Activated T-helper 17 cell treated with anti-CD3 and anti-CD28 coated beads, Interleukin-2, amount 50 U/mL, for 72 hours (primary cell): ENCODE results near the gene OLFML3. TPM values are rescaled to one million over a fixed set of nuclear protein-coding genes. Genes with fewer than 3 reads are reported as not detected.

ENCODE experiments used
- ATAC-seq: fragments of 150-1000 bp; cut with Tn5 transposase; replicated peaks from 2 replicates; pipeline ENCODE4 v1.10.0; 2021; ENCODE audit warnings: mild to moderate bottlenecking, moderate library complexity
- H3K27ac Mint-ChIP-seq: one replicate; pipeline ENCODE4 v1.8.0; 2022; ENCODE audit warnings: mixed read lengths
- H3K27me3 Mint-ChIP-seq: one replicate; pipeline ENCODE4 v1.8.0; 2022; ENCODE audit warnings: mixed read lengths
- H3K36me3 Mint-ChIP-seq: one replicate; pipeline ENCODE4 v1.8.0; 2022; ENCODE audit warnings: low read depth, mild to moderate bottlenecking, mixed read lengths
- H3K4me1 Mint-ChIP-seq: one replicate; pipeline ENCODE4 v1.8.0; 2022; ENCODE audit warnings: mixed read lengths
- H3K4me3 Mint-ChIP-seq: one replicate; pipeline ENCODE4 v1.8.0; 2022; ENCODE audit warnings: mild to moderate bottlenecking, mixed read lengths
- H3K9me3 Mint-ChIP-seq: one replicate; pipeline ENCODE4 v1.8.0; 2022; ENCODE audit warnings: mixed read lengths
- total RNA-seq, 2 donors: library from RNA; stranded (reverse); gene quantifications; one replicate each; pipeline ENCODE4 v1.2.3, GENCODE V29; 2022

OLFML3 gene, protein sequence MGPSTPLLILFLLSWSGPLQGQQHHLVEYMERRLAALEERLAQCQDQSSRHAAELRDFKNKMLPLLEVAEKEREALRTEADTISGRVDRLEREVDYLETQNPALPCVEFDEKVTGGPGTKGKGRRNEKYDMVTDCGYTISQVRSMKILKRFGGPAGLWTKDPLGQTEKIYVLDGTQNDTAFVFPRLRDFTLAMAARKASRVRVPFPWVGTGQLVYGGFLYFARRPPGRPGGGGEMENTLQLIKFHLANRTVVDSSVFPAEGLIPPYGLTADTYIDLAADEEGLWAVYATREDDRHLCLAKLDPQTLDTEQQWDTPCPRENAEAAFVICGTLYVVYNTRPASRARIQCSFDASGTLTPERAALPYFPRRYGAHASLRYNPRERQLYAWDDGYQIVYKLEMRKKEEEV
- total RNA-seq: under 1 TPM; 0.13 to 0.40 TPM

GRCh38 chr1:113978863-113979702, at the start of gene OLFML3:
TSS of gene OLFML3 (plus strand) at chr1:113979474. CDS start at chr1:113979517, 43 bp downstream.
- Mint-ChIP-seq H3K27ac (peak within 1 kb of the TSS; percentile 70), H3K4me3 (no peak within 1 kb of the TSS), H3K9me3 (no peaks in the 10 kb centered on the region), H3K36me3 (peaks cover 28% of the 10 kb centered on the region), H3K27me3 (no peaks in the 10 kb centered on the region), H3K4me1 (peaks cover 25% of the 10 kb centered on the region)
- peak; percentile 43 for ATAC-seq

- Mint-ChIP-seq H3K4me1 (peaks cover 45% of the 10 kb centered on the region), H3K9me3 (no peaks in the 10 kb centered on the region), H3K4me3 (peak overlapping the region; percentile 89), H3K27ac (peak overlapping the region; percentile 99), H3K36me3 (peaks cover 51% of the 10 kb centered on the region), H3K27me3 (no peaks in the 10 kb centered on the region)
- peak; percentile 38 for ATAC-seq
These were observed 49.4 kb upstream of the OLFML3 start for GRCh38 chr1:113929750-113930498.

GRCh38 chr1:113930499-113931161, 48.6 kb upstream of the OLFML3 start:
- Mint-ChIP-seq H3K9me3 (no peaks in the 10 kb centered on the region), H3K4me1 (peaks cover 51% of the 10 kb centered on the region), H3K36me3 (peaks cover 56% of the 10 kb centered on the region)

GRCh38 chr1:113931451-113931851, 47.8 kb upstream of the OLFML3 start:
- H3K4me1 Mint-ChIP-seq: peaks cover 53% of the 10 kb centered on the region
- no peaks in the 10 kb centered on the region for H3K27me3 Mint-ChIP-seq
- H3K9me3 Mint-ChIP-seq: no peaks in the 10 kb centered on the region
- no peak for ATAC-seq
- peak overlapping the region; percentile 99 for H3K27ac Mint-ChIP-seq
- H3K36me3 Mint-ChIP-seq: peaks cover 58% of the 10 kb centered on the region
- H3K4me3 Mint-ChIP-seq: peak overlapping the region; percentile 89

More at GRCh38 chr1:113930499-113931161, 48.6 kb upstream of the OLFML3 start:
- peak; percentile 72 for ATAC-seq
- H3K4me3 Mint-ChIP-seq: peak overlapping the region; percentile 89
- H3K27me3 Mint-ChIP-seq: no peaks in the 10 kb centered on the region
- H3K27ac Mint-ChIP-seq: peak overlapping the region; percentile 99

DNA sequence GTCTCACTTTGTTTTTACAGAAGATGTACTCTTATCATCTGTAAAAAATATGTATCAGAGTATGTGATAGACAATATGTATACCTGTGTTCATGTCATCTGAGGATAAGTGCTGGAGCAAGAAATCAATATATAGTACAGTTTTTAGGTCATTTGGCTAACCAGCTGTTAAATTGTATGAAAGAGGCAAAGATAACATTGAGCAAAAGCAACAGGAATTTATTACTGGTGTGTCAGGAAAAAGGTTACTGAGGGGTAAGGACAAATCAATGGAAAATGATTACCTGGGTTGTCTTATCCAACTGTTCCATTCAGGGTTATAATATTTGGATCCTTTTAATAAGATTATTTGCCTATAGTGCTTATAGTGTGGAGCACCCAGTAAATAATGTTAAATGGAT, 45.3 kb upstream of the OLFML3 start:
- Mint-ChIP-seq H3K9me3 (no peaks in the 10 kb centered on the region), H3K4me1 (peaks cover 56% of the 10 kb centered on the region), H3K36me3 (peaks cover 66% of the 10 kb centered on the region), H3K4me3 (peak overlapping the region; percentile 89), H3K27me3 (no peaks in the 10 kb centered on the region), H3K27ac (peak overlapping the region; percentile 99)
- ATAC-seq: no peak

DNA sequence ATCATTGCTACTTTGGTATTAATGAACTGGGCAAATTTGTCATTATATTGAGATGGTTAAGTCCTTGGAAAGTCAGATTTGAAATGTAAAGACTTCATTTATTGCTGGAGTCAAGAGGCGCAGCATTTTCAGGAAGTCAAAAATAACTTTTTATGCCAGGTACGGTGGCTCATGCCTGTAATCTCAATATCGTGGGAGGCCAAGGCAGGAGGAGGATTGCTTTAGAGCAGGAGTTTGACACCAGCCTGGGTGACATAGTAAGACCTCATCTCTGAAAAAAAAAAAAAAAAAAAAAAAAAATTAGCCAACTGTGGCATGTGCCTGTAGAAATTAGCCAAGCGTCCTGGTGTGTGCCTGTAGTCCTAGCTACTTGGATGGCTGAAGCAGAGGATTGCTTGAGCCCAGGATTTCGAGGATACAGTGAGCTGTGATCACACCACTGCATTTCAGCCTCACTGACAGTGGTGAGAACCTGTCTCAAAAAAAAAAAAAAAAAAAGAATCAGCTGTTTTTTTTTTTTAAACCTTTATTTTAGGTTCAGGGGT, 44.7 kb upstream of the OLFML3 start:
- H3K4me1 Mint-ChIP-seq: peaks cover 62% of the 10 kb centered on the region
- no peaks in the 10 kb centered on the region for H3K9me3 Mint-ChIP-seq
- H3K4me3 Mint-ChIP-seq: peak overlapping the region; percentile 89
- peak overlapping the region; percentile 99 for H3K27ac Mint-ChIP-seq
- no peaks in the 10 kb centered on the region for H3K27me3 Mint-ChIP-seq
- no peak for ATAC-seq
- H3K36me3 Mint-ChIP-seq: peaks cover 67% of the 10 kb centered on the region

DNA sequence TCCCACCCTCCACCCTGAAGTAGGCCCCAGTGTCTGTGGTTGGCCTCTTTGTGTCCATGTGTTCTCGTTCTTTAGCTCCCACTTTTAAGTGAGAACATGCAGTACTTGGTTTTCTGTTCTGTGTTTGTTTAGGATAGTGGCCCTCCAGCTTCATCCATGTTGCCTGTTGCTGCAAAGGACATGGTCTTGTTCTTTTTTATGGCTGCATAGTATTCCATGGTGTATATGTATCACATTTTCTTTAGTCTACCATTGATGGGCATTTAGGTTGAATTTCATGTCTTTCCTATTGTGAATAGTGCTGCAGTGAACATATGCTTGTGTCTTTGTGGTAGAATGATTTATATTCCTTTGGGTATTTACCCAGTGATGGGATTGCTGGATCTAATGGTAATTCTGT, 44.1 kb upstream of the OLFML3 start:
- Mint-ChIP-seq H3K27ac (peak overlapping the region; percentile 20), H3K4me1 (peaks cover 66% of the 10 kb centered on the region), H3K9me3 (no peaks in the 10 kb centered on the region), H3K27me3 (no peaks in the 10 kb centered on the region), H3K4me3 (peak overlapping the region; percentile 85), H3K36me3 (peaks cover 69% of the 10 kb centered on the region)
- ATAC-seq: no peak

DNA sequence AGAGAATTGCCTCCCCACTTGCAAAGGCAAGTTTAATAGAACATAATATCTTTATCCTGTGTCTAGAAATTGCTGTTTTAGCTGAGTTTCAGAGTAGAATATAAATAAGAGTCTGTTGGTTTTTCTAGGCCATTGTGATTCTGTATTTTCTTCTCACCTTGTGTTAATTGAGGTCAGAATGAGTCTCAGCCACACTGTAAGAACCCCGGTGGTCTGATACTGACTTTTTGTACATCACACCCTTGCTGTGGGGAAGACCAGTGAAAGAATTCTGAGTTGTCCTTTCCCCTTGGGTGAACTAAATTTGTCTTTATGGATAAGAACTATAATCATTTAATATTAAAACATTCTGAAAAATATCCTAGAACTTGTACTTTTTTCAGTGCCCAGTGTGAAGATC, 43.3 kb upstream of the OLFML3 start:
- no peaks in the 10 kb centered on the region for H3K9me3 Mint-ChIP-seq
- peak overlapping the region; percentile 20 for H3K27ac Mint-ChIP-seq
- H3K27me3 Mint-ChIP-seq: no peaks in the 10 kb centered on the region
- H3K4me3 Mint-ChIP-seq: peak overlapping the region; percentile 85
- no peak for ATAC-seq
- peaks cover 69% of the 10 kb centered on the region for H3K36me3 Mint-ChIP-seq
- H3K4me1 Mint-ChIP-seq: peaks cover 74% of the 10 kb centered on the region

GRCh38 chr1:113937146-113937545, 42.1 kb upstream of the OLFML3 start:
- Mint-ChIP-seq H3K27ac (peak overlapping the region; percentile 76), H3K9me3 (no peaks in the 10 kb centered on the region), H3K4me1 (peaks cover 68% of the 10 kb centered on the region), H3K4me3 (peak overlapping the region; percentile 85), H3K27me3 (no peaks in the 10 kb centered on the region), H3K36me3 (peaks cover 69% of the 10 kb centered on the region)
- ATAC-seq: peak; percentile 20

DNA sequence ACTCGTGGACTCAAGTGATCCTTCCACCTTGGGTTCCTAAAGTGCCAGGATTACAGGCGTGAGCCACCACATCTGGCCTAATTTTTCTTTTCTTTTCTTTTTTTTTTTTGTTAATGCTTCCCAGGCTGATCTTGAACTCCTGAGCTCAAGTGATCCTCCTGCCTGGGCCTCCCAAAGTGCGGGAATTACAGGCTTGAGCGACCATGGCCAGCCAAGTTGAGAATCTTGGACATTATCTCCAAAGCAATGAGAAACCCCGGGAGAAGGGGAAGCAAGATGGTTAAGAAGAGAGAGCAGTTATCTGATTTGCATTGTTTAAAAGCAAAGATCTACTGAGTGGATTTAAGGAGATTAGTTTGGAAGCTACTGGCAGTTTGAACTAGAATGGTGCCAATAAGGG, 41.1 kb upstream of the OLFML3 start:
- Mint-ChIP-seq H3K27ac (peak overlapping the region; percentile 76), H3K9me3 (no peaks in the 10 kb centered on the region), H3K27me3 (no peaks in the 10 kb centered on the region), H3K4me3 (peak overlapping the region; percentile 85), H3K4me1 (peaks cover 63% of the 10 kb centered on the region), H3K36me3 (peaks cover 67% of the 10 kb centered on the region)
- ATAC-seq: no peak

- H3K27ac Mint-ChIP-seq: peak overlapping the region; percentile 89
- ATAC-seq: peak; percentile 81
- H3K9me3 Mint-ChIP-seq: no peaks in the 10 kb centered on the region
- H3K4me1 Mint-ChIP-seq: peaks cover 53% of the 10 kb centered on the region
- H3K36me3 Mint-ChIP-seq: peaks cover 74% of the 10 kb centered on the region
- no peaks in the 10 kb centered on the region for H3K27me3 Mint-ChIP-seq
- H3K4me3 Mint-ChIP-seq: peak overlapping the region; percentile 85
These were observed 38.7 kb upstream of the OLFML3 start for GRCh38 chr1:113940365-113941244.

DNA sequence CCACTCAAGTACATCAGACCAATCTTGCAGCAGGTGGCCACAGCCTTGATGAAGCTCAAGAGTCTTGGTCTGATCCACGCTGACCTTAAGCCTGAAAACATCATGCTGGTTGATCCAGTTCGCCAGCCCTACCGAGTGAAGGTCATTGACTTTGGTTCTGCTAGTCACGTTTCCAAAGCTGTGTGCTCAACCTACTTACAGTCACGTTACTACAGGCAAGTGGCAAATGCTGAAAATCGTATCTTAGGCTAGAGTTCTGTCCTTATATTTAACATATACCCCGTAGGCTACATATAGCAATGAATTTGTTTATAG, 38.1 kb upstream of the OLFML3 start:
- Mint-ChIP-seq H3K9me3 (no peaks in the 10 kb centered on the region), H3K36me3 (peaks cover 77% of the 10 kb centered on the region), H3K27me3 (no peaks in the 10 kb centered on the region), H3K27ac (peak overlapping the region; percentile 89), H3K4me1 (peaks cover 56% of the 10 kb centered on the region), H3K4me3 (peak overlapping the region; percentile 85)
- ATAC-seq: no peak

DNA sequence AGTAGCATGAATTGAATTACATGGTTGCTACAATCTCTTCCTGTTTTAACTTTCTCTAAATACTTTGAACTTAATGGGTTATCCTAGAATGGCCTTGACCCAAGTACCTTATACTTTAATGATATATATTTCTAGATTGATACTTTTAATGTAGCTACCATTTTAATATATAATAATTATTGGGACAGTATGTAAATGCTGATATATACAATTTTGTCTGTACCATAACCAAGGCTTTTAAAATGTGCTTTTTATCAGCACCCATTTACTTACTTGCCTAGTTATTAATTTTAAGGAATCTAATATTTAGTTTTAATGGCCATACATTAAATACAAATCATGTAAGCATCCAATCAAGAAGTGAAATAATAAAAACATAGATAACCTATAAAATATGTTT, 36.7 kb upstream of the OLFML3 start:
- no peak overlapping the region for H3K4me3 Mint-ChIP-seq
- ATAC-seq: no peak
- no peak overlapping the region for H3K27ac Mint-ChIP-seq
- no peaks in the 10 kb centered on the region for H3K27me3 Mint-ChIP-seq
- peaks cover 61% of the 10 kb centered on the region for H3K4me1 Mint-ChIP-seq
- H3K36me3 Mint-ChIP-seq: peaks cover 77% of the 10 kb centered on the region
- no peaks in the 10 kb centered on the region for H3K9me3 Mint-ChIP-seq
